ENCODE results near the gene ACSS1.

GRCh38 chr20:25051386-25052155, 6.4 kb downstream of the ACSS1 start:
- TF ChIP-seq CTCF (IDR thresholded peaks at IDR 0.05): no peak
- no peak for TF ChIP-seq POLR2A (IDR thresholded peaks at IDR 0.05)
